Type B pancreatic cell (in vitro differentiated cells): ENCODE results near the gene GAL3ST2. TPM values are rescaled to one million over a fixed set of nuclear protein-coding genes. Genes with fewer than 3 reads are reported as not detected.
"Not testable (repeated sequence)": the region's sequence is repeated elsewhere in the genome, so short reads cannot be mapped to it uniquely, and the experiment has no call there.

Source experiments
- DNase-seq: peaks from one replicate; pipeline ENCODE4 v3.0.0; 2021; ENCODE audit warnings: mixed read lengths; ENCODE audit not compliant: unreplicated experiment; ENCODE audit errors: extremely low spot score
- H3K27ac Mint-ChIP-seq: 2 replicates; pipeline ENCODE4 v1.8.0; 2021; ENCODE audit warnings: mild to moderate bottlenecking, mixed read lengths
- H3K27me3 Mint-ChIP-seq: 2 replicates; pipeline ENCODE4 v1.8.0; 2021; ENCODE audit warnings: mixed read lengths
- H3K36me3 Mint-ChIP-seq: 2 replicates; pipeline ENCODE4 v1.8.0; 2021; ENCODE audit warnings: mixed read lengths
- H3K4me1 Mint-ChIP-seq: one replicate; pipeline ENCODE4 v1.8.0; 2021; ENCODE audit warnings: mixed read lengths; ENCODE audit not compliant: unreplicated experiment
- H3K4me3 Mint-ChIP-seq: 2 replicates; pipeline ENCODE4 v1.8.0; 2021; ENCODE audit warnings: mild to moderate bottlenecking, mixed read lengths
- H3K9me3 Mint-ChIP-seq: 2 replicates; pipeline ENCODE4 v1.8.0; 2021; ENCODE audit warnings: mixed read lengths
- total RNA-seq: library from RNA; stranded (reverse); gene quantifications from 2 replicates; pipeline ENCODE4 v1.2.1, GENCODE V29; 2021; ENCODE audit warnings: low replicate concordance
- TF ChIP-seq, protein P1 (sequence below): fragments of 200-600 bp; sonication (generic); conservative IDR thresholded peaks from 2 replicates; pipeline ENCODE4 v1.5.0; 2021; ENCODE audit warnings: antibody characterized with exemption, mild to moderate bottlenecking

GAL3ST2 gene
- total RNA-seq, 1 donor from 2014 or later: 0.29 TPM

DNA sequence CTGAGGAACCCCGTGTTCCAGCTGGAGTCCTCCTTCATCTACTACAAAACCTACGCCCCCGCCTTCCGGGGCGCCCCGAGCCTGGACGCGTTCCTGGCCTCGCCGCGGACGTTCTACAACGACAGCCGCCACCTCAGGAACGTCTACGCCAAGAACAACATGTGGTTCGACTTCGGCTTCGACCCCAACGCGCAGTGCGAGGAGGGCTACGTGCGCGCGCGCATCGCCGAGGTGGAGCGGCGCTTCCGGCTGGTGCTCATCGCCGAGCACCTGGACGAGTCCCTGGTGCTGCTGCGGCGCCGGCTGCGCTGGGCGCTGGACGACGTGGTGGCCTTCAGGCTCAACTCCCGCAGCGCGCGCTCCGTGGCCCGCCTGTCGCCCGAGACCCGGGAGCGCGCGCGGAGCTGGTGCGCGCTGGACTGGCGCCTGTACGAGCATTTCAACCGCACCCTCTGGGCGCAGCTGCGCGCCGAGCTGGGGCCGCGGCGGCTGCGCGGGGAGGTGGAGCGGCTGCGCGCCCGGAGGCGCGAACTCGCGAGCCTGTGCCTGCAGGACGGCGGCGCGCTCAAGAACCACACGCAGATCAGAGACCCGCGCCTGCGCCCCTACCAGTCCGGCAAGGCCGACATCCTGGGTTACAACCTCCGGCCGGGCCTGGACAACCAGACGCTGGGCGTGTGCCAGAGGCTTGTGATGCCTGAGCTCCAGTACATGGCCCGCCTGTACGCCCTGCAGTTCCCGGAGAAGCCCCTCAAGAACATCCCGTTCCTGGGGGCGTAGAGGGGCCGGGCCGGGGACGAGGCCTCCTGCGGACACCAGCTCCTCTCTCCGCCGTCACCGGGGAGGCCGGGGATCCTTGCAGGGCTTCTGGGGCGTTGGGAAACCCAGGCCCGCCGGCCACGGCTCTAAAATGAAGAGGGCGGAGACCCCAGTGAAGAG is 27.0 kb downstream of the GAL3ST2 start:
- Mint-ChIP-seq H3K27me3 (peaks cover 6% of the 10 kb centered on the region), H3K4me3 (no peak overlapping the region), H3K36me3 (no peaks in the 10 kb centered on the region), H3K4me1 (peaks cover 7% of the 10 kb centered on the region), H3K27ac (no peak overlapping the region), H3K9me3 (no peaks in the 10 kb centered on the region)
- no peak for DNase-seq
- TF ChIP-seq, protein P1, sequence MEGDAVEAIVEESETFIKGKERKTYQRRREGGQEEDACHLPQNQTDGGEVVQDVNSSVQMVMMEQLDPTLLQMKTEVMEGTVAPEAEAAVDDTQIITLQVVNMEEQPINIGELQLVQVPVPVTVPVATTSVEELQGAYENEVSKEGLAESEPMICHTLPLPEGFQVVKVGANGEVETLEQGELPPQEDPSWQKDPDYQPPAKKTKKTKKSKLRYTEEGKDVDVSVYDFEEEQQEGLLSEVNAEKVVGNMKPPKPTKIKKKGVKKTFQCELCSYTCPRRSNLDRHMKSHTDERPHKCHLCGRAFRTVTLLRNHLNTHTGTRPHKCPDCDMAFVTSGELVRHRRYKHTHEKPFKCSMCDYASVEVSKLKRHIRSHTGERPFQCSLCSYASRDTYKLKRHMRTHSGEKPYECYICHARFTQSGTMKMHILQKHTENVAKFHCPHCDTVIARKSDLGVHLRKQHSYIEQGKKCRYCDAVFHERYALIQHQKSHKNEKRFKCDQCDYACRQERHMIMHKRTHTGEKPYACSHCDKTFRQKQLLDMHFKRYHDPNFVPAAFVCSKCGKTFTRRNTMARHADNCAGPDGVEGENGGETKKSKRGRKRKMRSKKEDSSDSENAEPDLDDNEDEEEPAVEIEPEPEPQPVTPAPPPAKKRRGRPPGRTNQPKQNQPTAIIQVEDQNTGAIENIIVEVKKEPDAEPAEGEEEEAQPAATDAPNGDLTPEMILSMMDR: no peak

DNA sequence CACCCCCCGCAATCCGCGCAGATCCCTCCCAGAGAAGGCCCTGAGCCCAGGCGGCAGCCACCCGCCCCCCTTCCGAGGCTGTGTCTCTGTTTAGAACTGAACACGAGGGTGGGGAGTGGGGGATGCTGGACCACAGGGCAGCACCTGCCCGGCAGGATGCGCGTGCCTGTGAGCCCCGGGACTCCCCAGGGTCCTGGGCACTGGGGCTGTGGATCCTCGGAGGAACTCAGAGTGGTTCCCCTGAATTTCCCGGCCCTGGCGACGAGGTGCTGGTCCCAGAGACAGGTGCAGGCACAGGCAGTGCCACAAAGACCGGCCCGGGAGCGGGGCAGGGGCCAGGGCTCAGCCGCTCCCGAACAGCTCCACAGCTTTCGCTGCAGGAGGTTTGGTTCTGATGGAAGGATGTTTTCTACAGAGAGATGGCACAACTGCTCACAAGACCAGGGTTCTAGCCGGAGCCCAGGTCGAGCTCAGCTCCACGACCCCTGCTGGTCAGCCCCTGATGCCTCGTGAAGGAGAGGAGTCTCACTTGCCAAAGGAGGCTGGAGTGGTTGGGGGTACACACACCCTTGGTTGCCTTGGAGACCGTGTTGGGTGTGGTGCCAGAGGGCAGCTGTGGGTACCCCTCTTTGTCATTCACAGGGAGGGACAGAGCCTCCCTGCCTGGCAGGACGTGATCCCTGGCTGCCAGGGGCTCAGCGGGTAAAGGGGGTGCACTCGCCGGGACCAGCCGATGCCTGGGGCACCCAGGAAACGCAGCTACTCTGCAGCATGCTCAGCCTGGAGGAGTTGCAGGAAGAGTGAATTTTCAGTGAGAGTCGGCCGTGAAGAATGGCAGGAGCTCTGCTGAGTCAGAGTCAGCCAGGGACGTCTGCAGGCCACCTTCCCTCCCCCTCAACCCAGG is 28.0 kb downstream of the GAL3ST2 start:
- TF ChIP-seq, protein P1: peak; percentile 35
- Mint-ChIP-seq H3K36me3 (no peaks in the 10 kb centered on the region), H3K27me3 (peaks cover 10% of the 10 kb centered on the region), H3K4me3 (no peak overlapping the region), H3K27ac (no peak overlapping the region), H3K9me3 (no peaks in the 10 kb centered on the region), H3K4me1 (peaks cover 13% of the 10 kb centered on the region)
- peak; percentile 63 for DNase-seq

DNA sequence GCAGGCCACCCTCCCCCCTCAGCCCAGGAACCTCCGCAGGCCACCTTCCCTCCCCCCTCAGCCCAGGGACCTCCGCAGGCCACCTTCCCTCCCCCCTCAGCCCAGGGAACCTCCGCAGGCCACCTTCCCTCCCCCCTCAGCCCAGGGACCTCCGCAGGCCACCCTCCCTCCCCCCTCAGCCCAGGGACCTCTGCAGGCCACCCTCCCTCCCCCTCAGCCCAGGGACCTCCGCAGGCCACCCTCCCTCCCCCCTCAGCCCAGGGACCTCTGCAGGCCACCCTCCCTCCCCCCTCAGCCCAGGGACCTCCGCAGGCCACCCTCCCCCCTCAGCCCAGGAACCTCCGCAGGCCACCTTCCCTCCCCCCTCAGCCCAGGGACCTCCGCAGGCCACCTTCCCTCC is 29.6 kb downstream of the GAL3ST2 start:
- Mint-ChIP-seq H3K4me1 (peaks cover 13% of the 10 kb centered on the region), H3K27me3 (peaks cover 10% of the 10 kb centered on the region)
- H3K4me3 Mint-ChIP-seq, H3K27ac Mint-ChIP-seq, DNase-seq, H3K9me3 Mint-ChIP-seq, H3K36me3 Mint-ChIP-seq: not testable (repeated sequence)

DNA sequence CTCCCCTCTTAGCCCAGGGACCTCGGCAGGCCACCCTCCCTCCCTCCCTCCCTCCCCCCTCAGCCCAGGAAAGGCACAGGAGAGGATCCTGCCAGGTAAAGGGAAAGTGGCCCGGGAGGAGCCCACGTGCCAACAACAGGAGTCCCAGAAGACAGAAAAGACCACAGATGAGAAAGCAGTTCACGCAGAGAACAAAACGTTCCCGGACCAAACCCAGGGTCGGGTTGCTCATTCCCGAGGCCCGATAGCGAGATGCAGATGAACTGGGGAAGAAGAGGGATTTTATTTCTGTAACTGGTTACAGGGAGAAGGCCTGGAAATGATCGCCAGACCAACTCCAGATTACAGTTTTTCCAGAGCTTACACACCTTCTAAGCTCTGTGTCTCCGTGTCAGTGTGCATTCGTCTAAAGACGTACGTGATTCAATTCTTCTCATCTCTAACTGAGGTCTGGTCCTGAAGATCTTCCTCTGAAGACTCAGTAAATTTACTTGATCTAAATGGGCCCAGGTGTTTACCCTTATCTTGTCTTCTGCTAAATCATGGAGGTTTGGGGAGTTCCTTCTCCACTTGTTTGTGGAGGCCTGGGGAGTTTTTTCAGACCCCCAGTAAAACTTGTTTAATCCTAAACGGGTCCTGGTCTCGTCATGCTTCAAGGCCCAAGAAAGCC is 31.6 kb downstream of the GAL3ST2 start:
- TF ChIP-seq, protein P1: no peak
- no peak for DNase-seq
- H3K4me3 Mint-ChIP-seq: peak overlapping the region; percentile 69
- no peaks in the 10 kb centered on the region for H3K36me3 Mint-ChIP-seq
- H3K9me3 Mint-ChIP-seq: no peaks in the 10 kb centered on the region
- peaks cover 13% of the 10 kb centered on the region for H3K4me1 Mint-ChIP-seq
- peaks cover 10% of the 10 kb centered on the region for H3K27me3 Mint-ChIP-seq
- peak overlapping the region; percentile 68 for H3K27ac Mint-ChIP-seq

DNA sequence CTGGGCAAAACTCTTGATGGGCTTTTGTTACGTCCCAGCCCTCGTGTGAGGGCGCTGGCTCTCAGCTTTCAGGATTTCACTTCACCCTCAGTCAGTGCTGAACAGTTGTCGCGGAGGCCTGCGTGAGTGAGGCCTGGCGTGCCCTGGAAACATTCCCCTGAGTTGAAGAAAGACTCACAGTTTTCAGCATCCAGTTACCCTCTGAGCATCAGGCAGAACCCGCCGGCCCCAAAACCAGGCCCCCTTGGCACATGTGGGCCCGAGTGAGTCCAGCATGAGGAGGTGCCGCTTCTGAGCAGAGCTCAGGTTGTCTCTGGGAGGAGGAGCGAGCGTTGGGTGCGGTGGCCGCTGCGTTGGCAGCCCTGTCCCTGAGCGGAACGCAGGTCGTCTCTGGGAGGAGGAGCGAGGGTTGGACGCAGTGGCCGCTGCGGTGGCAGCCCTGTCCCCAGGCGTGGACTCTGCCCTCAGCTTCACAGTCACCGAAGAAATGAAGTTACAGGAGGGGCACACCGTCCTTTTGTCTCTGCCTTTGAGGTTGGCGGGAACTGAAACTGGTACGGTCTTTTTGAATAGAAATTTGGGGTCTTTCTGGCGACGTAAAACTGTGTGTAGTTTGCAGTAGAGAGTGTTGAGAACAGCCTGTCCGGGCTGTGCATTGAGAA is 32.2 kb downstream of the GAL3ST2 start, which contains the start of gene NEU4:
TSS of gene NEU4 (plus strand) at position 473 of the 662 bp plus-strand sequence. CDS start 5,292 bp downstream, outside the sequence.
- Mint-ChIP-seq H3K9me3 (no peaks in the 10 kb centered on the region), H3K27ac (peak within 1 kb of the TSS; percentile 68), H3K36me3 (no peaks in the 10 kb centered on the region), H3K4me1 (peaks cover 13% of the 10 kb centered on the region), H3K4me3 (peak within 1 kb of the TSS; percentile 69), H3K27me3 (peaks cover 10% of the 10 kb centered on the region)
- DNase-seq: no peak
- TF ChIP-seq, protein P1: no peak
